ENCODE data around the gene ROBO1. TPM values are rescaled to one million over a fixed set of nuclear protein-coding genes. Genes with fewer than 3 reads are reported as not detected.

ROBO1 gene
- total and polyA plus RNA-seq, 2 of the 8 experiments (the other 6 are each of a cell fraction or from before 2014, with no cell fraction given), result 51.4 to 91.0 TPM

GRCh38 chr3:78757731-78758130, 1010.1 kb downstream of the ROBO1 start:
- no peaks in the 10 kb centered on the region for H3K23me2 ChIP-seq (ENCODE audit: low read depth, low read length)
- TF ChIP-seq NANOG (IDR thresholded peaks at IDR 0.05; ENCODE audit: insufficient read depth, low read depth, low read length, poor library complexity, severe bottlenecking), result no peak
- TF ChIP-seq RBBP5 (IDR thresholded peaks at IDR 0.05; ENCODE audit: borderline replicate concordance, low read depth, low read length), result no peak
- TF ChIP-seq CREB1 (IDR thresholded peaks at IDR 0.05), result no peak
- TF ChIP-seq ATF3 (IDR thresholded peaks at IDR 0.05; ENCODE audit: insufficient read depth, low read depth, low read length), result no peak
- no peak for TF ChIP-seq BCL11A (IDR thresholded peaks at IDR 0.05; ENCODE audit: low read depth in 2 of 2, low read length in 2 of 2)
- TF ChIP-seq MAFK (IDR thresholded peaks at IDR 0.05; ENCODE audit: low read depth, low read length), result no peak
- TF ChIP-seq SIX5 (IDR thresholded peaks at IDR 0.05; ENCODE audit: low read depth, low read length), result no peak
- TF ChIP-seq FOSL1 (IDR thresholded peaks at IDR 0.05; ENCODE audit: insufficient read depth, low read depth, low read length), result no peak
- no peak for TF ChIP-seq POU5F1 (IDR thresholded peaks at IDR 0.05; ENCODE audit: low read depth, low read length)
- TF ChIP-seq E2F6 (IDR thresholded peaks at IDR 0.05), result no peak
- no peak for TF ChIP-seq SUZ12 (IDR thresholded peaks at IDR 0.05; ENCODE audit: low read length)
- TF ChIP-seq CHD2 (IDR thresholded peaks at IDR 0.05; ENCODE audit: low read length), result no peak

More at GRCh38 chr3:78757731-78758130, 1010.1 kb downstream of the ROBO1 start:
- Histone ChIP-seq H3K4me1 (replicated peaks in 1 of 4; ENCODE audit: control insufficient read depth in 3 of 4, insufficient read depth in 4 of 4, low read length in 3 of 4) (no peaks in the 10 kb centered on the region; a peak in 1 of 7 replicates), H4K5ac (ENCODE audit: insufficient read length, low read depth, low read length) (no peak overlapping the region), H3K79me1 (ENCODE audit: low read depth, low read length) (no peaks in the 10 kb centered on the region; the same call in 1 of the 2 replicates), H3K27me3 (replicated peaks in 1 of 4; ENCODE audit: control insufficient read depth in 3 of 4, extremely low read depth in 1 of 4, insufficient read depth in 3 of 4, low read length in 3 of 4) (no peaks in the 10 kb centered on the region), H3K36me3 (ENCODE audit: control insufficient read depth in 2 of 4, insufficient read depth in 4 of 4, low read length in 3 of 4) (no peaks in the 10 kb centered on the region), H3K56ac (replicated peaks; ENCODE audit: insufficient read length, low read depth, low read length) (no peak overlapping the region), H3K4me3 (ENCODE audit: extremely low read depth in 1 of 4, insufficient read depth in 2 of 4, low read depth in 3 of 4, low read length in 4 of 4) (no peak overlapping the region), H3K4me2 (ENCODE audit: insufficient read depth in 1 of 2, low read depth in 2 of 2, low read length in 2 of 2) (no peak overlapping the region), H2BK20ac (ENCODE audit: low read length) (no peak overlapping the region), H3K9me3 (ENCODE audit: insufficient read depth in 2 of 2, low read depth in 1 of 2, low read length in 1 of 2) (no peaks in the 10 kb centered on the region), H3K9ac (replicated peaks in 1 of 4; ENCODE audit: extremely low read depth in 1 of 4, low read depth in 3 of 4, low read length in 3 of 4) (no peak overlapping the region), H2BK12ac (ENCODE audit: low read depth, low read length) (no peak overlapping the region), H2BK5ac (ENCODE audit: low read depth, low read length) (no peak overlapping the region), H2BK120ac (replicated peaks; ENCODE audit: low read depth, low read length) (no peak overlapping the region), H2AFZ (ENCODE audit: low read length) (no peak overlapping the region), H4K20me1 (replicated peaks in 1 of 2; ENCODE audit: control insufficient read depth in 1 of 2, insufficient read depth in 2 of 2, low read length in 2 of 2) (no peaks in the 10 kb centered on the region), H3K14ac (ENCODE audit: insufficient read length) (no peak overlapping the region), H3K79me2 (ENCODE audit: control insufficient read depth in 1 of 2, insufficient read depth in 2 of 2, low read length in 2 of 2) (peaks cover 0 to 12% of the 10 kb centered on the region in 2 experiments; a peak in 1 of 4 replicates), H4K91ac (replicated peaks; ENCODE audit: insufficient read length, low read length) (no peak overlapping the region), H3K23ac (ENCODE audit: insufficient read length) (no peak overlapping the region), H3K4ac (replicated peaks; ENCODE audit: insufficient read length, low read depth, low read length) (no peak overlapping the region), H3K27ac (ENCODE audit: low read depth, low read length) (no peak overlapping the region), H3K18ac (ENCODE audit: extremely low read depth, low read length) (no peak overlapping the region), H2AK5ac (ENCODE audit: low read depth, low read length) (no peak overlapping the region), H4K8ac (ENCODE audit: extremely low read depth, insufficient read depth, low read length) (no peak overlapping the region), H2BK15ac (ENCODE audit: low read length) (no peak overlapping the region)
- ChIA-PET POLR2A (ENCODE audit: partially characterized antibody) (interaction anchor here (0.7 kb wide), 1 partner anchor 20 kb away, joined by 4 read pairs; no protein-coding TSS in a partner anchor), CTCF (ENCODE audit: partially characterized antibody) (interaction anchor here (1.1 kb wide), 1 partner anchor 17 kb away, joined by 7 read pairs; no protein-coding TSS in a partner anchor)
- DNase-seq (ENCODE audit: low read depth in 1 of 2, low spot score in 2 of 2) (no peak), FAIRE-seq (no peak)
- WGBS, 2 experiments (ENCODE audit: extremely low coverage in 1 of 2, insufficient coverage in 1 of 2, insufficient read length in 1 of 2, insufficient replicate concordance in 2 of 2, low coverage in 1 of 2, low lambda C conversion rate in 2 of 2, missing lambda C conversion rate in 1 of 2), result 88% methylated on average over 4 of the region's 4 CpGs; no CpG with 5 or more reads in 1 of the 2 experiments
